ENCODE data around the gene TRIM49.
"Not testable (repeated sequence)": the region's sequence is repeated elsewhere in the genome, so short reads cannot be mapped to it uniquely, and the experiment has no call there.

TRIM49 gene

DNA sequence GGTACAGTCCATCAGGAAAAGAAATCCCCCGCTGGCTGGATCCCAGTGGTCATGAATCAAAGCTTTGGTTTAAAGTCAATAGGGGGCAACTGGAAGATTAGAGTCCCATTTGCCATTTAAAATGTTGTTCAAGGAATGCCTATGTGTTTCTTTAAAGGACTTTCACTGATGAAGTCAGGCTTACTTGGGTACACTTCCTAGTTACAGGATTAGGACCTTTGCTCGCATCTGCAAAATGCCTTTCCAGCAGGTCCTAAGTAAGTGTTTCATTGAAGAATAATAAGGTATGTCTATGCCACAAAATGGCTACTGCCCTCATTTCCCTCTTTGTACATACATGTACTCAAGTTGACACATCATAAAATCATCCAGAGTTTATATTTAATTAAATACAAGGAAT, at the start of gene TRIM49:
TRIM49 (minus strand) TSS at position 101 of the 400 bp plus-strand sequence. CDS start 4,106 bp downstream, outside the sequence.
- H3K27ac ChIP-seq = not testable (repeated sequence)

GRCh38 chr11:89826694-89827093, 18.3 kb upstream of the TRIM49 start:
- not testable (repeated sequence) for H3K27ac ChIP-seq

GRCh38 chr11:89820008-89820407, 11.6 kb upstream of the TRIM49 start:
- not testable (repeated sequence) for H3K27ac ChIP-seq

DNA sequence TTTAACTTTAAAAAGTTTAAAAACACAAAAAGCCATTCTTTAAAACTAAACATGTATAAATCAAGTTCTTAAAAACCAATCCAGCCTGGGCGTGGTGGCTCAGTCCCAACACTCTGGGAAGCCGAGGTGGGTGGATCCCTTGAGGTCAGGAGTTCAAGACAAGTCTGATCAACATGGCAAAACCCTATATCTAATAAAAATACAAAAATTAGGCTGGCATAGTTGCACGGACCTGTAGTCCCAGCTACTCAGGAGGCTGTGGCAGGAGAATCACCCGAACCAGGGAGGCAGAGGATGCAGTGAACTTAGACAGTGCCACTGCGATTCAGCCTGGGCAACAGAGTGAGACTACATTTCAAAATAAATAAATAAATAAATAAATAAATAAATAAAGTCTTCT, 5.2 kb upstream of the TRIM49 start:
- not testable (repeated sequence) for H3K27ac ChIP-seq

- H3K27ac ChIP-seq = not testable (repeated sequence)
Observed at GRCh38 chr11:89787506-89788063, 20.8 kb downstream of the TRIM49 start.

DNA sequence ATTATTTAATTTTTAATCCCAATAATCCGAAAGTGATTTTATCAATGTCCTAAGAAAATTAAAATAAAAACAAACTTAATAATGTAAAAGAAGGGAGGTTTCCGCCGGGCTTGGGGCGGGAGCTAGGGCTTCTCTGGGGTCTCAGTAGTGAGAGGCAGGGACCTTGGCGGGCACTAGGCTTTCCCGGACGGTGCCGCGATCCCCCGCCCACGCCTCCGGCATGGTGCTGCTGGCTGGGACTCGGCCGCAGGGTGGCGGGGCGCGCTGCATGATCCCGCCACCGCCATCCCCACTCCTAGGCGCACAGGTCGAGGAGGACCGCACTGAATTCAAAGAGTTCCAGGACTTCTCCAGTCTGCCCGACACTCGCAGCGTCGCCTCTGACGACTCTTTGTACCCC, 22.6 kb downstream of the TRIM49 start:
- H3K27ac ChIP-seq = not testable (repeated sequence)

DNA sequence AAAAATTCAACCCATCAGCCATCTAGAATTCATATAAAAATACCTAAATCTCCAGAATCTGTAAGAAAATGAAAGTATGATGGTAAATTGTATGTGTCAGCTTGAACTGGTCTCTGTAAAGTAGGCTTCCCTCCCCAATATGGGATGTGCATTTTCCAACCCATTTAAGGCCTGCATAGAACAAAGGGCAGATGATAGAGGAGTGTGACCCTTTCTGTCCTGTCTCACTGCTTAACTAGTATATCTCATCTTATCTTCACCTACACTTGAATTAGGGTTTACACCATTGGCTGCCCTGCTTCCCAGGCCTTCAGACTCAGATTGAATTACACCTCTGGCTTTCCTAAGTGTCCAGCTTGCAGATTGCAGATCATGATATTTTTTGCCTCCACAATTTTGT, 57.6 kb downstream of the TRIM49 start:
- not testable (repeated sequence) for H3K27ac ChIP-seq

All from VCaP (cell line).